WTC11 (cell line): ENCODE measurements around the gene RBM20.

Source experiments
- CBFB ChIP-seq: sonication (generic); formaldehyde crosslinking; IDR thresholded peaks from 2 replicates; pipeline ENCODE4 v1.8.1; 2022; ENCODE audit warnings: mild to moderate bottlenecking, low read depth, missing genetic modification reagents
- CTCF ChIP-seq: fragments of 200-600 bp; IDR thresholded peaks from 2 replicates; pipeline ENCODE4 v1.8.0; 2022; ENCODE audit warnings: antibody characterized with exemption
- FOXP4 ChIP-seq: sonication (generic); formaldehyde crosslinking; IDR thresholded peaks from 2 replicates; pipeline ENCODE4 v1.8.0; 2022; ENCODE audit warnings: mild to moderate bottlenecking, missing genetic modification reagents
- GRHL2 ChIP-seq: fragments of 250-450 bp; sonication (Bioruptor Pico); IDR thresholded peaks from 2 replicates; pipeline ENCODE4 v1.8.0; 2022; ENCODE audit warnings: mild to moderate bottlenecking, moderate library complexity; ENCODE audit not compliant: insufficient replicate concordance, severe bottlenecking
- USF2 ChIP-seq: sonication (generic); formaldehyde crosslinking; IDR thresholded peaks from 2 replicates; pipeline ENCODE4 v1.8.1; 2023; ENCODE audit warnings: mild to moderate bottlenecking, missing genetic modification reagents, moderate library complexity
- ZNF512 ChIP-seq: sonication (generic); formaldehyde crosslinking; IDR thresholded peaks from 2 replicates; pipeline ENCODE4 v1.8.1; 2022; ENCODE audit warnings: missing genetic modification reagents, borderline replicate concordance

GRCh38 chr10:110841767-110842267 lies 197.7 kb downstream of the RBM20 start:
- TF ChIP-seq USF2 (CRISPR knock-in tag) (no peak), ZNF512 (no peak), FOXP4 (CRISPR knock-in tag) (no peak), CBFB (CRISPR knock-in tag) (no peak), CTCF (no peak), GRHL2 (CRISPR knock-in tag) (no peak)
